OCI-LY7 (cell line): ENCODE measurements around the gene CYRIA. TPM values are rescaled to one million over a fixed set of nuclear protein-coding genes. Genes with fewer than 3 reads are reported as not detected.

Experiments
- BruUV-seq: library from RNA; stranded (reverse); fragments of 400-500 nt; replicated peaks from 2 replicates; lab custom pipeline; 2021; lab: Mats Ljungman, UMichigan
- CTCF ChIA-PET: fragments of 300-600 bp; sonication (Branson Sonifier 250); formaldehyde crosslinking; loops from one replicate; lab custom pipeline; 2022; ENCODE audit warnings: antibody characterized with exemption; ENCODE audit not compliant: unreplicated experiment; lab: Charles Lee
- POLR2A ChIA-PET: fragments of 300-600 bp; sonication (Branson Sonifier 250); formaldehyde crosslinking; loops from one replicate; lab custom pipeline; 2022; ENCODE audit warnings: antibody characterized with exemption; lab: Charles Lee
- DNase-seq: peaks from one replicate; pipeline ENCODE4 v3.0.0-alpha.2; 2015; ENCODE audit warnings: low spot score
- H2AFZ ChIP-seq: fragments of 200-600 bp; sonication (generic), shearing (Covaris generic); 2 replicates; pipeline ENCODE4 v1.6.1; 2014; ENCODE audit warnings: mild to moderate bottlenecking, antibody characterized with exemption, low read length, moderate library complexity
- H3K27ac ChIP-seq: fragments of 200-600 bp; sonication (generic); 2 replicates; pipeline ENCODE4 v1.5.1; 2014; ENCODE audit warnings: mixed run types, low read depth, mild to moderate bottlenecking, moderate library complexity, low read length, inconsistent platforms; ENCODE audit not compliant: poor library complexity, severe bottlenecking
- H3K36me3 ChIP-seq: fragments of 200-600 bp; sonication (generic); 2 replicates; pipeline ENCODE4 v1.6.1; 2014; ENCODE audit warnings: mild to moderate bottlenecking, antibody characterized with exemption, low read length, moderate library complexity, mixed read lengths; ENCODE audit not compliant: insufficient read depth
- H3K4me1 ChIP-seq: fragments of 200-600 bp; sonication (generic); 2 replicates; pipeline ENCODE4 v1.5.1; 2014; ENCODE audit warnings: mild to moderate bottlenecking, low read length; ENCODE audit not compliant: insufficient read depth, poor library complexity, severe bottlenecking
- H3K4me2 ChIP-seq: fragments of 200-600 bp; sonication (generic); 2 replicates; pipeline ENCODE4 v1.6.1; 2014; ENCODE audit warnings: mild to moderate bottlenecking, low read length
- H3K4me3 ChIP-seq: fragments of 200-600 bp; sonication (generic); 2 replicates; pipeline ENCODE4 v1.5.1; 2014; ENCODE audit warnings: mild to moderate bottlenecking, low read depth, low read length; ENCODE audit not compliant: poor library complexity, severe bottlenecking
- H3K79me2 ChIP-seq: fragments of 200-600 bp; sonication (generic); 2 replicates; pipeline ENCODE4 v1.6.1; 2016; ENCODE audit warnings: low read depth, mild to moderate bottlenecking, low read length, moderate library complexity, mixed read lengths; ENCODE audit not compliant: insufficient read depth
- H3K9me2 ChIP-seq: fragments of 200-600 bp; sonication (generic); 2 replicates; pipeline ENCODE4 v1.6.1; 2016; ENCODE audit warnings: mild to moderate bottlenecking, low read length, mixed read lengths; ENCODE audit not compliant: insufficient read depth
- H3K9me3 ChIP-seq: fragments of 200-600 bp; sonication (generic); 2 replicates; pipeline ENCODE4 v1.6.1; 2014; ENCODE audit warnings: mild to moderate bottlenecking, mixed run types, low read length, mixed read lengths
- H4K20me1 ChIP-seq: fragments of 200-600 bp; sonication (generic); 2 replicates; pipeline ENCODE4 v1.6.1; 2014; ENCODE audit warnings: mild to moderate bottlenecking, antibody characterized with exemption, low read length, moderate library complexity, mixed read lengths; ENCODE audit not compliant: insufficient read depth
- EZH2phosphoT487 ChIP-seq: fragments of 200-600 bp; sonication (generic); IDR thresholded peaks from 2 replicates; pipeline ENCODE4 v1.6.1; 2018; ENCODE audit warnings: low read depth, borderline replicate concordance, mild to moderate bottlenecking, mixed run types, antibody characterized with exemption, low read length, moderate library complexity, mixed read lengths
- intact Hi-C: fragments of 100-400 bp; cut with micrococcal nuclease; formaldehyde crosslinking; loops from one replicate; pipeline ENCODE4 v1.10.0; 2022; ENCODE audit not compliant: unreplicated experiment
- total RNA-seq, 2 experiments: library from RNA; depleted of rRNA in 1 of 2; stranded (reverse); fragments of >200 nt in 1 of 2; shearing (Covaris generic) in 1 of 2; gene quantifications; 2 replicates each; pipeline ENCODE4 v1.2.3, GENCODE V29; 2014 to 2022
- TF ChIP-seq, protein P1 (sequence below): fragments of 200-600 bp; sonication (generic); conservative IDR thresholded peaks from 2 replicates; pipeline ENCODE4 v1.5.1; 2014; ENCODE audit warnings: mild to moderate bottlenecking, antibody characterized with exemption, low read length, moderate library complexity, mixed read lengths

CYRIA gene
- total RNA-seq, 2 experiments from 2014 or later, result 5.0 to 11.7 TPM

DNA sequence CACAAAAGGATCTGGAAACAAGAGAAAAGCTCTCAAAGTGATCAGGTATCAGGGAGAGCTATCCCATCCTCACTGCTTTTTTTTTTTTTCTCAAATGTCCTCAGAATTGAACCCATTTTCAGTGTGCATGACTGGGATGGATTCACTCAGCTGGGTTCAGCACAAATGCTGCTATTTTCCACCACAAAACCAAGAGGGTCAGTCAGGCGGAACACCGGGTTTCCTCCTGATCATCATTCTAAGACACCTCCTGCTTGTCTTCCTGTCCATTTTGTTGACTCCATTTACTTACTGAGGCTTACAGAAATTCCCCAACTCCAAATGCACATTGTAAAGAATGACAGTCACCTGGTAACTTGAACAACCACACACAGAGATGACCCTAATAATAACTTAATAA is 39.9 kb downstream of the CYRIA start:
- intact Hi-C loops, result loop anchor here (1.0 to 10.0 kb wide), 5 partner anchors 32 to 1127 kb away; partner anchors contain the start of genes GEN1, RAD51AP2 and SMC6
- Histone ChIP-seq H2AFZ (peak overlapping the region; percentile 28; the same call in 1 of the 2 replicates), H3K4me3 (peak overlapping the region; percentile 66), H3K79me2 (peaks cover 13% of the 10 kb centered on the region; the same call in 1 of the 2 replicates), H3K9me3 (no peaks in the 10 kb centered on the region), H3K4me1 (peaks cover 98% of the 10 kb centered on the region), H3K36me3 (peaks cover 15% of the 10 kb centered on the region), H3K9me2 (no peaks in the 10 kb centered on the region), H4K20me1 (no peaks in the 10 kb centered on the region), H3K27ac (peak overlapping the region; percentile 97), H3K4me2 (peak overlapping the region; percentile 95)
- POLR2A ChIA-PET, result interaction anchor here (1.0 to 15.0 kb wide), 5 partner anchors 11 to 132 kb away, joined by 3 to 414 read pairs (median 5); partner anchors contain the start of gene CYRIA
- peak; percentile 83 for DNase-seq
- TF ChIP-seq EZH2phosphoT487, result no peak
- TF ChIP-seq, protein P1, sequence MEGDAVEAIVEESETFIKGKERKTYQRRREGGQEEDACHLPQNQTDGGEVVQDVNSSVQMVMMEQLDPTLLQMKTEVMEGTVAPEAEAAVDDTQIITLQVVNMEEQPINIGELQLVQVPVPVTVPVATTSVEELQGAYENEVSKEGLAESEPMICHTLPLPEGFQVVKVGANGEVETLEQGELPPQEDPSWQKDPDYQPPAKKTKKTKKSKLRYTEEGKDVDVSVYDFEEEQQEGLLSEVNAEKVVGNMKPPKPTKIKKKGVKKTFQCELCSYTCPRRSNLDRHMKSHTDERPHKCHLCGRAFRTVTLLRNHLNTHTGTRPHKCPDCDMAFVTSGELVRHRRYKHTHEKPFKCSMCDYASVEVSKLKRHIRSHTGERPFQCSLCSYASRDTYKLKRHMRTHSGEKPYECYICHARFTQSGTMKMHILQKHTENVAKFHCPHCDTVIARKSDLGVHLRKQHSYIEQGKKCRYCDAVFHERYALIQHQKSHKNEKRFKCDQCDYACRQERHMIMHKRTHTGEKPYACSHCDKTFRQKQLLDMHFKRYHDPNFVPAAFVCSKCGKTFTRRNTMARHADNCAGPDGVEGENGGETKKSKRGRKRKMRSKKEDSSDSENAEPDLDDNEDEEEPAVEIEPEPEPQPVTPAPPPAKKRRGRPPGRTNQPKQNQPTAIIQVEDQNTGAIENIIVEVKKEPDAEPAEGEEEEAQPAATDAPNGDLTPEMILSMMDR, result no peak
- CTCF ChIA-PET, result interaction anchor here (13.4 kb wide), 1 partner anchor 31 kb away, joined by 149 read pairs; no protein-coding TSS in a partner anchor
- TSS peak; percentile 75 for BruUV-seq

- peak; percentile 83 for DNase-seq
- intact Hi-C loops, result loop anchor here (1.0 to 10.0 kb wide), 5 partner anchors 32 to 1127 kb away; partner anchors contain the start of genes GEN1, RAD51AP2 and SMC6
- no peaks in the 10 kb centered on the region for H3K9me2 ChIP-seq
- H4K20me1 ChIP-seq, result no peaks in the 10 kb centered on the region
- peaks cover 93% of the 10 kb centered on the region for H3K4me1 ChIP-seq
- no TSS peak for BruUV-seq
- H3K4me2 ChIP-seq, result peak overlapping the region; percentile 95
- peaks cover 13% of the 10 kb centered on the region; the same call in 1 of the 2 replicates for H3K79me2 ChIP-seq
- H3K36me3 ChIP-seq, result peaks cover 18% of the 10 kb centered on the region
- TF ChIP-seq, protein P1, result 0 out of 2 replicates have a peak, but pooled peaks have one; percentile 23
- no peak for TF ChIP-seq EZH2phosphoT487
- CTCF ChIA-PET, result interaction anchor here (0.7 to 13.4 kb wide), 2 partner anchors 32 to 132 kb away, joined by 3 to 149 read pairs; no protein-coding TSS in a partner anchor
- POLR2A ChIA-PET, result interaction anchor here (0.7 to 15.0 kb wide), 6 partner anchors 11 to 130 kb away, joined by 3 to 414 read pairs (median 5); partner anchors contain the start of gene CYRIA
- peak overlapping the region; percentile 97 for H3K27ac ChIP-seq
- peak overlapping the region; percentile 2; the same call in 1 of the 2 replicates for H2AFZ ChIP-seq
- peak overlapping the region; percentile 66 for H3K4me3 ChIP-seq
- H3K9me3 ChIP-seq, result no peaks in the 10 kb centered on the region
Observed at GRCh38 chr2:16625201-16625729, 40.4 kb downstream of the CYRIA start.
